OCI-LY1 (cell line): ENCODE results near the gene HPSE2.

Source experiments
- H2AFZ ChIP-seq: fragments of 200-600 bp; sonication (generic), shearing (Covaris generic); 2 replicates; pipeline ENCODE4 v1.6.0; 2014; ENCODE audit warnings: antibody characterized with exemption, mild to moderate bottlenecking, low read length
- H3F3A ChIP-seq: fragments of 200-600 bp; sonication (generic), shearing (Covaris generic); 2 replicates; pipeline ENCODE4 v1.6.0; 2014; ENCODE audit warnings: mild to moderate bottlenecking, antibody characterized with exemption, low read length, moderate library complexity; ENCODE audit not compliant: insufficient read depth
- H3K27ac ChIP-seq: fragments of 200-600 bp; sonication (generic); 2 replicates; pipeline ENCODE4 v1.5.1; 2014; ENCODE audit warnings: low read length, mixed run types, mild to moderate bottlenecking, low read depth; ENCODE audit not compliant: poor library complexity, severe bottlenecking
- H3K27me3 ChIP-seq: fragments of 200-600 bp; sonication (generic); 2 replicates; pipeline ENCODE4 v1.6.0; 2014; ENCODE audit warnings: antibody characterized with exemption, mild to moderate bottlenecking, low read length, moderate library complexity; ENCODE audit not compliant: insufficient read depth
- H3K36me3 ChIP-seq: fragments of 200-600 bp; sonication (generic); 2 replicates; pipeline ENCODE4 v1.6.1; 2014; ENCODE audit warnings: mild to moderate bottlenecking, antibody characterized with exemption, low read length, moderate library complexity, mixed read lengths; ENCODE audit not compliant: insufficient read depth
- H3K4me1 ChIP-seq: fragments of 200-600 bp; sonication (generic); 2 replicates; pipeline ENCODE4 v1.5.1; 2014; ENCODE audit warnings: mild to moderate bottlenecking, low read length, moderate library complexity; ENCODE audit not compliant: insufficient read depth, severe bottlenecking
- H3K4me2 ChIP-seq: fragments of 200-600 bp; sonication (generic), shearing (Covaris generic); 2 replicates; pipeline ENCODE4 v1.6.1; 2014; ENCODE audit warnings: low read length
- H3K4me3 ChIP-seq: fragments of 200-600 bp; sonication (generic); 2 replicates; pipeline ENCODE4 v1.5.1; 2014; ENCODE audit warnings: low read length, low read depth, mild to moderate bottlenecking, mixed read lengths; ENCODE audit not compliant: poor library complexity, severe bottlenecking
- H3K79me2 ChIP-seq: fragments of 200-600 bp; shearing (Covaris generic); 2 replicates; pipeline ENCODE4 v1.6.1; 2016; ENCODE audit warnings: mixed run types, low read length, mixed read lengths; ENCODE audit not compliant: insufficient read depth
- H3K9ac ChIP-seq: fragments of 200-600 bp; sonication (generic), shearing (Covaris generic); 2 replicates; pipeline ENCODE4 v1.6.1; 2014; ENCODE audit warnings: mild to moderate bottlenecking, low read length, mixed read lengths
- H3K9me2 ChIP-seq: fragments of 200-600 bp; sonication (generic), shearing (Covaris generic); 2 replicates; pipeline ENCODE4 v1.6.1; 2014; ENCODE audit warnings: low read depth, mild to moderate bottlenecking, low read length, mixed read lengths
- H3K9me3 ChIP-seq: fragments of 200-600 bp; shearing (Covaris generic); 2 replicates; pipeline ENCODE4 v1.6.1; 2014; ENCODE audit warnings: low read length, mixed read lengths
- H4K20me1 ChIP-seq: fragments of 200-600 bp; sonication (generic), shearing (Covaris generic); 2 replicates; pipeline ENCODE4 v1.6.0; 2016; ENCODE audit warnings: mild to moderate bottlenecking, low read length; ENCODE audit not compliant: insufficient read depth
- EZH2 ChIP-seq: fragments of 200-600 bp; sonication (generic), shearing (Covaris generic); IDR thresholded peaks from 2 replicates; pipeline ENCODE4 v1.8.0; 2017; ENCODE audit warnings: borderline replicate concordance, mixed run types, mild to moderate bottlenecking, antibody characterized with exemption, low read length, moderate library complexity, mixed read lengths
- TF ChIP-seq, protein P1 (sequence below): fragments of 200-600 bp; sonication (generic), shearing (Covaris generic); IDR thresholded peaks from 2 replicates; pipeline ENCODE4 v1.5.1; 2017; ENCODE audit warnings: mild to moderate bottlenecking, antibody characterized with exemption, low read length, moderate library complexity, mixed read lengths

Gene HPSE2

DNA sequence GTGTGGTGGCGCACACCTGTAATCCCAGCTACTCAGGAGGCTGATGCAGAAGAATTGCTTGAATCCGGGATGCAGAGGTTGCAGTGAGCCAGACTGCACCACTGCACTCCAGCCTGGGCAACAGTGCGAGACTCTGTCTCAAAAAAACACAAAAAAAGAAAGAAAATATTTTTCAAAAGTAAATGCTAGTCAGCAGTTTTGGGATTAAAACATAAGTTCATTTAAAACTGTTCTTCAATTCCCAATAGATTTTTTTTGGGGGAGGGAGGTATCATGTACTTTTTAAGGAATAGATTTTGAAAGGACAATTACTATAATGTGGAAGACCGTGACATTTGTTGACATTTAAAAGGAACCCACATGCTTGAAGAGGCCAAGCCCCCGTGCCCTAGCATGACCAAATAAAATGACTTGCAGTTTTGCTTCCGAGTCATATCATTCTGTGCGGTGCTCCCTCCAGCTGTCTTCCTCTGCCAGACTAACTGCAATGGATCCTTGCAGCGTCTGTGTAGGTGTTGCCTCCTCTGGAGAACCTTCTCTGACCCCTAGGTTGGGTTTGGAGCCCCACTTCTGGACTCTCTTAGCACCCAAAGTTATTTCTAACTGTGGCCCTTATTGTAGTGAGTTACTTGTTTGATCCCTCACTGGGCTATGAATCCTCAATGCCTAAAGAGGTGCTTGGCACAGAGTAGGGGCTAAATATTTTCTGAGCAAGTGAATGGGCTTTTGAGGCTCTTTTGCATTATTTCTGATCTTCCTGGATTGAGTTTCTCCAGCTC, 771.5 kb downstream of the HPSE2 start:
- H3K9me2 ChIP-seq: no peaks in the 10 kb centered on the region
- H3K4me1 ChIP-seq: peaks cover 8% of the 10 kb centered on the region
- no peak overlapping the region for H3K27ac ChIP-seq
- H3K4me2 ChIP-seq: no peak overlapping the region
- no peaks in the 10 kb centered on the region for H3F3A ChIP-seq
- no peaks in the 10 kb centered on the region for H3K79me2 ChIP-seq
- no peaks in the 10 kb centered on the region for H3K27me3 ChIP-seq
- H3K36me3 ChIP-seq: no peaks in the 10 kb centered on the region
- no peak overlapping the region for H3K4me3 ChIP-seq
- no peak overlapping the region for H3K9ac ChIP-seq
- no peak overlapping the region for H2AFZ ChIP-seq
- no peaks in the 10 kb centered on the region for H3K9me3 ChIP-seq
- no peak for TF ChIP-seq EZH2
- TF ChIP-seq, protein P1, sequence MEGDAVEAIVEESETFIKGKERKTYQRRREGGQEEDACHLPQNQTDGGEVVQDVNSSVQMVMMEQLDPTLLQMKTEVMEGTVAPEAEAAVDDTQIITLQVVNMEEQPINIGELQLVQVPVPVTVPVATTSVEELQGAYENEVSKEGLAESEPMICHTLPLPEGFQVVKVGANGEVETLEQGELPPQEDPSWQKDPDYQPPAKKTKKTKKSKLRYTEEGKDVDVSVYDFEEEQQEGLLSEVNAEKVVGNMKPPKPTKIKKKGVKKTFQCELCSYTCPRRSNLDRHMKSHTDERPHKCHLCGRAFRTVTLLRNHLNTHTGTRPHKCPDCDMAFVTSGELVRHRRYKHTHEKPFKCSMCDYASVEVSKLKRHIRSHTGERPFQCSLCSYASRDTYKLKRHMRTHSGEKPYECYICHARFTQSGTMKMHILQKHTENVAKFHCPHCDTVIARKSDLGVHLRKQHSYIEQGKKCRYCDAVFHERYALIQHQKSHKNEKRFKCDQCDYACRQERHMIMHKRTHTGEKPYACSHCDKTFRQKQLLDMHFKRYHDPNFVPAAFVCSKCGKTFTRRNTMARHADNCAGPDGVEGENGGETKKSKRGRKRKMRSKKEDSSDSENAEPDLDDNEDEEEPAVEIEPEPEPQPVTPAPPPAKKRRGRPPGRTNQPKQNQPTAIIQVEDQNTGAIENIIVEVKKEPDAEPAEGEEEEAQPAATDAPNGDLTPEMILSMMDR: no peak
- no peaks in the 10 kb centered on the region for H4K20me1 ChIP-seq

- Histone ChIP-seq H3K4me2 (no peak overlapping the region), H3K27me3 (no peaks in the 10 kb centered on the region), H3K9me3 (no peaks in the 10 kb centered on the region), H3K9me2 (no peaks in the 10 kb centered on the region), H3K36me3 (no peaks in the 10 kb centered on the region), H4K20me1 (no peaks in the 10 kb centered on the region), H3K27ac (no peak overlapping the region), H3K79me2 (no peaks in the 10 kb centered on the region), H3K4me1 (peaks cover 6% of the 10 kb centered on the region), H3K9ac (no peak overlapping the region), H3F3A (no peaks in the 10 kb centered on the region), H3K4me3 (no peak overlapping the region), H2AFZ (no peak overlapping the region)
- TF ChIP-seq, protein P1: no peak
- no peak for TF ChIP-seq EZH2
Observed at GRCh38 chr10:98463016-98463415, 772.6 kb downstream of the HPSE2 start.

- Histone ChIP-seq H3K79me2 (no peaks in the 10 kb centered on the region), H3K4me2 (no peak overlapping the region), H4K20me1 (no peaks in the 10 kb centered on the region), H3K4me3 (no peak overlapping the region), H3K36me3 (no peaks in the 10 kb centered on the region), H2AFZ (no peak overlapping the region), H3K9ac (no peak overlapping the region), H3F3A (no peaks in the 10 kb centered on the region), H3K9me2 (no peaks in the 10 kb centered on the region), H3K27me3 (no peaks in the 10 kb centered on the region), H3K9me3 (no peaks in the 10 kb centered on the region), H3K4me1 (no peaks in the 10 kb centered on the region), H3K27ac (no peak overlapping the region)
- TF ChIP-seq, protein P1: no peak
- TF ChIP-seq EZH2: no peak
Observed at GRCh38 chr10:98461500-98461842, 774.2 kb downstream of the HPSE2 start.
